HG02588 (cell line): Measurements from ENCODE around the gene STIM1.
"Not testable (repeated sequence)": the region's sequence is repeated elsewhere in the genome, so short reads cannot be mapped to it uniquely, and the experiment has no call there.

Experiments used
- ATAC-seq: cut with Tn5 transposase; IDR thresholded peaks from one replicate; pipeline ENCODE4 v1.9.1; 2021; ENCODE audit warnings: mild to moderate bottlenecking, moderate library complexity; ENCODE audit not compliant: unreplicated experiment

STIM1 gene

GRCh38 chr11:3854977-3855807 is at the start of gene STIM1:
TSS of gene STIM1 (plus strand) at chr11:3855664. CDS start at chr11:3856271, 607 bp downstream.
- ATAC-seq: peak; percentile 64

DNA sequence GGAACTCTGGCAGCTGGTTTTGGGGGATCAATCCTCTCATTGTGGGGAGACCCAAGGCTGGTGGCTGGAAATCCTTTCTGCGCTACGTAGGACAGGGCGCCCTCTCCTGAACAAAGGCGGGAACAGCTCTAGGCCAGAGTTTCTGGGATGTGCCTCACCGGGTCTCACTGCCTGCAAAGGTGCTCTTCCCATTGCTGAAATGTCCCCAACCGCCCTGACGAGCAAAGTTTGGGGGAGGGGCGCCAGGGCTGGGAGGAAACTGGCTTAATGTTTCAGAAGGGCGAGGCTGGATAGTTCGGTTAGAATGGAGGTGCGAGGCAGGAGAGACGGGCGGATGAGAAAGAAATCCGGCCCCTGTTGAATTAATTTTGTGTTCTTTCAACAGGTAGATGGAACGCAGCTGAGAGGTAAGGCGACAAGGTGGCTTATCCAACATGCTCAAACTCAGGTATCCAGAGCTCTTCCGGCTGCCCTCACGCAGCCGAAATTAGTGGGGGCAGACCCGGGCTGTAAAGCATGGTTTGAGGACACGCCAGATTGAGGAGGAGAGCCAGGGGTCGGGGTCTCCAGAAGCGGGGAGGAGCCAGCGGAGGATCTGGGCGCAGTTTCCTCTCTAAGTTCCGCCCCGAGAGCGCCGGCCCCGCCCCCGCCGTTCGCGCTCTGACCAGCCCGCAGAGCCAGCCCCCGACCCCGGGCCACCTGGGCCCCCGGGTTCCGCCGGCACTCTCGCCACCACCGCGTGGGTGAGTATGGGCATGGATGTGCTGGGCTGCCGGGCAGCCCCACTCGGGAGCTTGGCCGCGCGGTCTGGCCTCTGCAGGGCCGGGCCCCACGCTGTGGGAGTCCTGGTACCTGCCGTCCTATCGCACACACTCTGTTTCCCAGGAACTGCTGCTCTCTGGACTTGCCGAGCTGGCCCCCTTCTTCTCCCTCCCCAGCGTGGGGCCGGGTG is 47.3 kb upstream of the STIM1 start, which contains the start of gene PGAP2:
Gene PGAP2, plus strand, starts transcription at position 652 of the 952 bp plus-strand sequence. CDS start 2,700 bp downstream, outside the sequence.
- ATAC-seq: peak; percentile 48

DNA sequence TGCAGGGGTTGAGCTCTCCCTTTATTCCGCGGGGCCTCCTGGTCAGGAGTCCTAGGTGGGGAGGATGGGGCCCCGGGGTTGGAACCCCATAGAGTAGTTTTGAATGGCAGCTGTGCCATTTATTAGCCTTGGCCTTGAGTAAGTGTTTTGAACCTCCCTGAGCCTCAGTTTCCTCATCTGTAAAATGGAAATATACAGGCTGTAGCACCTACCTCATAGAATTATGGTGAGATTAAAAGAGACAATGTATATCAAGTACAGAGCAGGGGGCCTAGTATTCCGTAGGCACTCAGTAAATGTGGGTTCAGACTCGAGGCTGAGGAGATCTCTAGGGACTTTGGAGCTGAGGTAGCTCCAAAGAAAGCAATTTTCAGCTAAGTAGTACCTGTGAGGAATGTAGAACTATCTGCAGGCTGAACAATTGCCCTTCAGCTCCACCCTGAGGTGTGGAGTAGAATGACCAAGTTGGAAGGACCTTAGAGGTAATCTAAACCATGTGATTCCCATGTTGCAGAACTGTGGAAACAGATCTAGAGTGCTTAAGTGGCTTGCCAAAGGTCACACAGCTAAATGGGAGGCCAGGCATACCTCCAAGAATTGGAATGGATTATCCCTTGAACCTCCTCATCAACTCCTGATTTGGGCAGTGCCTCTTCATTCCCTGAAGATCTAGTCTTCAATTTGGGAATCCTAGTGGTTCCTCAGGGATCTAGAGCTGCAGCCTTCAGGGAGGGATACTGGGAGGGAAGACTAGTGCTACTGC is 46.4 kb upstream of the STIM1 start:
- ATAC-seq: peak; percentile 57

DNA sequence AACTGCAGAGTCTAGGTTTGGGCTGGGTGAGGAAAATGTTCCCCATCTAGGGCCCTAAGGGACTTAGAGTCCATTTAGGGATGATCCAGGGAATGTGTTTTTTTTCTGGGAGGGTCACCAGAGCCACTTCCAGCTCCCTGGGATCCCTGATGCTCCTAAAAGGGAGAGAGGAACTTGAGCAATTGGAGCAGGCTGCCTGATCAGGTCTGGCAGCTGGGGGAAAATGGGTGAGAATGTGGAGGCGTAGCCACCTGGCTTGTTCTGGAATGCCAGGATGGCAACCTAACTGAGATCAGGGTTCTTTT is 45.9 kb upstream of the STIM1 start:
- ATAC-seq: no peak

DNA sequence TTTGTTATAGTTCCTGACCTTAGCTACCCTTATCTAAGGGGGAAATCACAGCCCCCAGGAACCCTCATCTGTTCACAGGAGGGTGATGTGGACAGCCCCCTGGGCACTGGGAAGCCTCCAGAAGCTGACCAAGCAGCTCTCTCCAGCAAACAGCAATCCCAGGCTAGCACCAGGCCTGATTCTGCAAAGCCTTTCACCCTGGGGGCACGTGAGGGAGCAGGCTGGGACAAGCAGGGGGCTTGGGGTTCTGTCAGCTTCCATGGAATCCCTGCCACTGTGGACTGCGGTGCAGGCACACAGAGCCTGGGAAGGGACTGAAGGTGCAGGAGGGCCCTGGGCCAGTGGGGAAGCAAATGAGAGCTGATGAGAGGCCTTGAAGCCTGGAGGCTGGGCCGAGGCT is 45.0 kb upstream of the STIM1 start:
- no peak for ATAC-seq

DNA sequence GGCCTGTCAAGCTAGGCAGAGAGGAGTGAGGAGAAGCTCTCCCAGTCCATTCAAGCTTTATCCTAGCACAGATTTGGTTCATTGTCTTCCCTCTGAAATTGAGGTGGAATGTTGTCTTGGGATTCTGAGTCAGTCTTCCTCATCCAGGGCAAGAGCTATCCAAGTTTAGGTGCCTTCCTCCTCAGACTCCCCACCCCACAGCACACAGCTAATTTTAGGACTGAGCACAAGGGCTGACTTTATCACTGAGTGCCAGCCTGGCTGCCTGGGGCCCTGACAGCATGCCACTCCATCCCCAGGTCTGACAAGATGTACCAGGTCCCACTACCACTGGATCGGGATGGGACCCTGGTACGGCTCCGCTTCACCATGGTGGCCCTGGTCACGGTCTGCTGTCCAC is 44.5 kb upstream of the STIM1 start:
- ATAC-seq: no peak

DNA sequence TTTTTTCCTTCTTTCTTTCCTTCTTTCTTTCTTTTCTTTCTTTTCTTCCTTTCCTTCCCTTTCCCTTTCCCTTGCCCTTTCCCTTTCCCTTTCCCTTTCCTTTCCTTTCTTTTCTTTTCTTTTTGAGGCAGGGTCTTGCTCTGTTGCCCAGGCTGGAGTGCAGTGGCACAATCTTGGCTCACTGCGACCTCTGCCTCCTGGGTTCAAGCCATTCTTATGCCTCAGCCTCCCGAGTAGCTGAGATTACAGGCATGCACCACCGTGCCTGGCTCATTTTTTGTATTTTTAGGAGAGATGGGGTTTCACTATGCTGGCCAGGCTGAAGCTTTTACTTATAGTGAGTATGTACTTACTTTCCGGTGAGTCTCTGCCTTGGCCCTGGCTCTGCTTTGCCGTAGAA is 40.6 kb upstream of the STIM1 start:
- not testable (repeated sequence) for ATAC-seq

- ATAC-seq: no peak
Measured at GRCh38 chr11:3815845-3816244, 39.6 kb upstream of the STIM1 start.

GRCh38 chr11:3816673-3817072 is 38.8 kb upstream of the STIM1 start:
- ATAC-seq: no peak

GRCh38 chr11:3817181-3817800 is 38.2 kb upstream of the STIM1 start:
- no peak for ATAC-seq

- ATAC-seq: no peak
Measured at GRCh38 chr11:3820971-3821370, 34.5 kb upstream of the STIM1 start.

GRCh38 chr11:3822312-3822711 is 33.2 kb upstream of the STIM1 start:
- no peak for ATAC-seq

- no peak for ATAC-seq
Measured at GRCh38 chr11:3823303-3823702, 32.2 kb upstream of the STIM1 start.

- ATAC-seq: no peak
Measured at GRCh38 chr11:3823762-3824506, 31.5 kb upstream of the STIM1 start.

DNA sequence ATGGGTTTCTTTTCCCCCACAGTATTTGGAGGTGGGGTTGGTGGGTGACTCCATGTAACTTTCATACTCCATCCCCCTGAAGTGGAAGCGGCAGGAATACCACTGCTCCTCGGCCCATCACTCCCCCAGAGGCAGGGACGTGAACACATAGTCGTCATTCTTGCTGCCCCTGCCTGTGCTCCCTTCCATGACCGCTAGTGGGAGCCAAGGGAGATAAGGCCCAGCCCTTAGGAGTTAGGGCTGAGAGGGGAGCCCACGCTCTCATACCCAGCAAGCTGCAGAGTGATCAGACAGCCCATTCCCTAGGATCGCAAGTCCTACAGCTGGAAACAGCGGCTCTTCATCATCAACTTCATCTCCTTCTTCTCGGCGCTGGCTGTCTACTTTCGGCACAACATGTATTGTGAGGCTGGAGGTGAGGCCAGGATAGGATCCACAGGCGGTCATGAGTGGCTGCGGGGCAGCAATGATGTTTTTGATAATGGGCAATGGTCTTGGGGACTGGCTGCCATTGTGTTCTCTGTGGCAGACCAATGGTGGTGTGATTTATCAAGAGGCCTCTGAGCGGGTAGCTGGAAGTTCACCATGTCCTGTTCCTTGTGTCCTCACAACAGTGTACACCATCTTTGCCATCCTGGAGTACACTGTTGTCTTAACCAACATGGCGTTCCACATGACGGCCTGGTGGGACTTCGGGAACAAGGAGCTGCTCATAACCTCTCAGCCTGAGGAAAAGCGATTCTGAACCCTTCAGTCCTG is 30.6 kb upstream of the STIM1 start:
- peak; percentile 81 for ATAC-seq

DNA sequence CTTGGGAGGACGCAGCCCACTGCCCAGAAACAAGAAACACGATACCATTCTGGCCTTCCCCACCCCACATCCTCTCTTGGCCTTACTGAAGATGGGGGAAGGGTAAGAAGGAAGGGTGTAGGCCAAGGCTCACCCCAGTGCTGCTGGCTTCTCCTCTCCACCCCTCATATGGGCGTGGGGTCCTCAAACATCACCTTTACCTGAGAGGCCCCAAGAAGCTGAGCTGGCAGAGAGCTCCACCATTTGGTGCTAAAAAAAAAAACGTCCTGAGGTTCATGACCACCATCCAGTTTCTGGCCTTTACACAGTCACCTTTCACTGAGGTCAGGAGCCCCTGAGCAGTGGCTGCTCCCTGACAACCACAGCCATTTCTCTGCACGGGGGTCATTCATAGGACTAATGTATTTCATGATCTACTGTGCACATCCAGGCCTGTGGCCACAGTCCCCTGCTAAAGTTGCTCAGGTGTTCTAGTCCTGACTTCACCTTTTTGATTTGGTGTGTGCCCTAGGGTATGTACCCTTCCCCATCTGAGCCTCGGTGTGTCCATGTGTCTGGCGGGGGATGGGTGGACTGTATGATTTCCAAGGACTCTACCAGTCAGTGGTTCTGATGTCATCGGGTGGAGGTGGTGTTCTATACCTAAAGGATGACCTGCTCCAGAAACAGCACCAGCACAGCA is 29.9 kb upstream of the STIM1 start:
- no peak for ATAC-seq

GRCh38 chr11:3826721-3827120 is 28.7 kb upstream of the STIM1 start:
- ATAC-seq: no peak

DNA sequence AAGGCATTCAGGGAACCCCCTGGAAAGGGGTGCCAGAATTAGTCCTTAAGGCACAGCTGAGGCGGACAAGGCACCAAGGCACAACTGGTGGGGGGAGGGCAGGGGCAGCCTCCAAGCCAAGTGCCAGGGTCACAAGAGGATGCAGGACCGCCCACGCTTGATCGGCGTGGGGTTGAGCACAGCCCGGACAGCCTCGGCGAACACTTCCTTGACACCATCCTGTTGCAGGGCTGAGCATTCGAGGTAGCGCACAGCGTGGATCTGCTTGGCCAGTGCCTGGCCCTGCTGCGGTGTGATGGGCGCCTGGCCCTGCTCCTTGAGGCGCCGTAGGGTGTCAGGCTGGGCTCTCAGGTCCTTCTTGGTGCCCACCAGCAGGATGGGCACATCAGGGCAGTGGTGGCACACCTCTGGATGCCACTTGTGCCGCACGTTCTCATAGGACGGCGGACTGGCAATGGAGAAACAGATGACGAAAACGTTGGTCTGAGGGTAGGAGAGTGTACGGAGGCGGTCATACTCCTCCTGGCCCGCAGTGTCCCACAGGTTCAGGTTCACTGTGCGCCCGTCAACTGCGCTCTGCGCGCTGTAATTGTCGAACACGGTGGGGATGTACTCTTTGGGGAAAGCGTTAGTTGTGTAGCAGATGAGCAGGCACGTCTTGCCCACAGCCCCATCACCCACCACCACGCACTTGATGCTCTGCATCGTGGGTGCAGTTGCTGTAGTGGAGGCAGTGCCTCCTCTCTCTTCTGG is 27.9 kb upstream of the STIM1 start:
- ATAC-seq: no peak
